H54 (cell line): ENCODE results near the gene PRKD1.
"Not testable (repeated sequence)": the region's sequence is repeated elsewhere in the genome, so short reads cannot be mapped to it uniquely, and the experiment has no call there.

Source experiments
- DNase-seq: peaks from one replicate; pipeline ENCODE4 v3.0.0; 2011; ENCODE audit warnings: low spot score, mixed read lengths; ENCODE audit not compliant: insufficient read length
- FAIRE-seq: peaks from 3 replicates; lab custom pipeline; 2011; peaks lifted over from hg19 to GRCh38; lab: Jason Lieb, UNC
- POLR2A ChIP-seq: IDR thresholded peaks from 2 replicates; pipeline ENCODE4 v1.6.1; 2011; ENCODE audit warnings: low read depth, mild to moderate bottlenecking, low read length

Gene PRKD1

DNA sequence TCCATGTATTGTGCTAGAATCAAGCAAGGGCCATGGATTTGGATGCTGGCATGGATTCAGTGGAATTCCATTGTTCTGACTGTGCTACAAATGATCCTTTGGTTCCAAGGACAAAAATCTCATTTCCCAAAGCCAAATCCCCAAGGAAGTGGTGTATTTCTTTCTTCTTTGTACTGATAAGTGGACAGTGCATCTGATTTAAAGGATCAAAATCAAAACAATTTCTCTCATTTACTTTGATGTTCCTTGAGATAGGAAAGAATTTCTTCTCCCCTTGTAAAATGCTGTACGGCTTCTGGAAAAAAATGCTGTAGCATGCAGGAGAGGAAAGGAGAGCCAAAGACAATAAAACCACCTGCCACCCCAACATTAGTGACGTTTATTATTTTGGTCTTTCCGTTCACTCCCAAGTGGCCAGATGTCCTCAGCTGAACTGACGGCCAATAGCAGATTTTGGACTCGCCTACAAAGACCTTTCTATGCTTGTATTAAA lies 185.7 kb downstream of the PRKD1 start:
- DNase-seq (no peak), FAIRE-seq (peak; percentile 83)
- TF ChIP-seq POLR2A = no peak

DNA sequence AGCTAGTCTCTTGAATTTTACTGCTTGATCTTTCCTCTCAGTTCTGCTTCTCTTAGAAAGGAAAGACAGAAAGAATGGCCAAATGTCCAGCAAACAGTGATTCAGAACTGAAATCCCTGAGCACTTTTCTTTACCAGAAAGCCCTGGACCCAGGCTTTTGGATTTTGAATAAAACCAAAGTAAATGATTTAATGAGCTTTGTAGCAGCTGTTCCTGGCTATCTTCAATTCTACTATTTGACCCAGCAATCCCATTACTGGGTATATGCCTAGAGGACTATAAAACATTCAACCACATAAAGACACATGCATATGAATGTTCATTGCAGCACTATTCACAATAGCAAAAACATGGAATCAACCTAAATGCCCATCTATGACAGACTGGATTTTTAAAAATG lies 187.2 kb downstream of the PRKD1 start:
- FAIRE-seq = no peak
- TF ChIP-seq POLR2A = no peak
- DNase-seq = no peak

DNA sequence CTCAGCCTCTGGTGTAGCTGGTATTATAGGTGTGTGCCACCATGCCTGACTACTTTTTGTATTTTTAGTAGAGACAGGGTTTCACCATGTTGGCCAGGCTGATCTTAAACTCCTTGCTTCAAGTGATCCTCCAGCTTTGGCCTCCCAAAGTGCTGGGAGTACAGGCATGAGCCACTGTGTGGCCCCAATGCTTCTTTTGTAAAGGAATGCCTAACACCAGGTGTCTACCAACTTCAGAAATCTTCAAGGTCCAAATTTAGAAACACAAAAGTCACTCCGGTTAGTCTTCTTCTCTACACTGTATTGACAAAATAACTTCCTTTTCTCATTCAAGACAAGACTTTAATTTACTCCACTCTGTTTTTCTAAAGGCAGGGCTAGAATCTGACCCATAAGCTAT lies 188.7 kb downstream of the PRKD1 start:
- no peak for DNase-seq
- no peak for TF ChIP-seq POLR2A
- no peak for FAIRE-seq

DNA sequence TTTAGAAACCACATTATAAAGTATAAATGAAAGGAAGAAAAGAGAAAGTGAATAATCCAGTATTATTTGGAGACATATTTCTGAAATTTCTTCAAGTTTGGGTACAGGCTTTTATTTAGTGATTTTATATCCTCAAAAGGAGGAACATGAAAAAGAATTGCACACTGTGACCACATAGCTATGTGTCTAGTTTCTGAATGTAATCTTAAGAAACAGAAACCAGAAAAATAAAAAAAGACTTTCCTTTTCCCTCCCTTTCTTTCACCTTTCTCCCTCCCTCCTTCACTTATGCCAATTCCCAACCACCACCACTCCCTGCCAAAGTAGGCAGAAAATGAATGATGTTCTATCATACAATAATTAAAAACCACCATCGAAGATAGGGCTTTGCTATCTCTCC lies 189.6 kb downstream of the PRKD1 start:
- TF ChIP-seq POLR2A = no peak
- DNase-seq = no peak
- no peak for FAIRE-seq

DNA sequence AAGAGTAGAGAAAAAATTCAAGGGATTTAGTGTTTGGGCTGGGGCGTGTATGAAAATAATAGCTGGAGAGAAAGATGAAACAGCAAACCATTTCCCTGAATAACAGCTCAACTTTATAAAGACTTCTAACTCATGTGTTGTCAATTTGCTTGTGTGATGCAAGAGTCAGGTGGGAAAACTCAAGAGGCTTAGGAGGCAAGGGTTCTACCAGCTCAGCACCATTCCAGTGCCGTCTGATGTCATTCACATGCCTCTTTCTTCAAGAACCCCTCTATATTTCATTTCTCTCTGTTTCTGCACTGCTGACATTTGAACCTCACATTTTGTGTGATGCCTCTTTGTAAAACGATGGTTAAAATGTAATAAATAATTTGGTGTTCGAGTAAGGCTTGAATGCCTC lies 192.2 kb downstream of the PRKD1 start:
- FAIRE-seq = no peak

DNA sequence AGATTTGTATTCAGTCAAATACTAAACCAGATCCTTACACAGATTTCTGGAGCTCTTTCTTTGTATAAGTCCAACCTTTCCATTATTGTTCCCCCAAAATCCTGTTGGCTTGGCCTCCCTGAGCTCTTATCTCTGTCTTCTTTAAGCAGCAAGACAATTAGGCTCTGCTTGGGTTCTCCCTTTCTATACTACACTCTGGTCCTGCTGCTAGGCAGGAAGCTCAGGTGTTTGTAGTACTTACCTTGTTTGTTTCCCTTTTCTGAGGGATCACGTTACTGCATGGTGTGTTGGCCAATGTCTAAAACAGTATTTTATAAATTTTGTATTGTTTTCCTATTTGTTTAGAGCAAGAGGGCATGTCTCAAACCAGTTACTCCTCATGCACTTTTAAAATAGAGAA lies 192.9 kb downstream of the PRKD1 start:
- DNase-seq (no peak), FAIRE-seq (no peak)
- TF ChIP-seq POLR2A = no peak

More for the DNA sequence above, 192.2 kb downstream of the PRKD1 start:
- no peak for TF ChIP-seq POLR2A
- DNase-seq = no peak

DNA sequence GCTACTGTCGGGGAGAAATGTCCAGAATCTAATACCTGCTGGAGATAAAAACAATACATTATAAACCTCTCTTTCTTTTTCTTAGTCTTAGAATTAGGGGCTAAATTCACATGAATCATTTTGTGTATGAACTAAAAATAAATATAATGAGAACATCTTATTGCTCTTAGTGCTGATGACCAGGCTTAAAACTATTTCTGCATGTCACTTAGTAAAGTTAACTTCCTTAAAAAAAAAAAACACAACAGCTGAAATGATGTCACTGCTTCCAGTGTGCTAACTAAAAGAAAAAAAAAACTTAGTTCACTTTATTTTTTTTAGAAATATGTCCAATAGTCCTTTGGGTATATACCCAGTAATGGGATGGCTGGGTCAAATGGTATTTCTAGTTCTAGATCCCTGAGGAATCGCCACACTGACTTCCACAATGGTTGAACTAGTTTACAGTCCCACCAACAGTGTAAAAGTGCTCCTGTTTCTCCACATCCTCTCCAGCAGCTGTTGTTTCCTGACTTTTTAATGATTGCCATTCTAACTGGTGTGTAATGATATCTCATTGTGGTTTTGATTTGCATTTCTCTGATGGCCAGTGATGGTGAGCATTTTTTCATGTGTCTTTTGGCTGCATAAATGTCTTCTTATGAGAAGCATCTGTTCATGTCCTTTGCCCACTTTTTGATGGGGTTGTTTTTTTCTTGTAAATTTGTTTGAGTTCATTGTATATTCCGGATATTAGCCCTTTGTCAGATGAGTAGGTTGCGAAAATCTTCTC lies 200.9 kb downstream of the PRKD1 start:
- FAIRE-seq, DNase-seq: not testable (repeated sequence)

DNA sequence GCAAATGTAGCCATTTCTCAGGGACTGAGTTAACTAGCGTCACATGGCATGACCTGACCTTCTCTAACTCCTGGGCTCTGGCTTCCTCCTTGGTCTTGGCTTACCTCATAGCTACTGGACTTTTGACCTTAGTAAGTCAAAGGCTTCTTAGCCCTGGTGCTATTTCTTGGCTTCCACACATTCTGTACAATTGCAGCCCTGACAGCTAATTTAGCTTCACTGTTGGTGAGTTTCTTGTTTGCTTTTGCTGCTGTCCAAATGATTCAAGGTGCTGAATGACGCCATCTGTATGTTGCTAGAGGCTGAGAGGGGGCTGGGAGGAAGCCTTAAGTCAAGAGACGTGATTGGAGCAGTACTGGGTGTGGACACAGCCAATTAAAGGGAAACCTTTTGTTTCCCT lies 202.7 kb downstream of the PRKD1 start:
- TF ChIP-seq POLR2A = no peak
- FAIRE-seq = no peak
- no peak for DNase-seq

DNA sequence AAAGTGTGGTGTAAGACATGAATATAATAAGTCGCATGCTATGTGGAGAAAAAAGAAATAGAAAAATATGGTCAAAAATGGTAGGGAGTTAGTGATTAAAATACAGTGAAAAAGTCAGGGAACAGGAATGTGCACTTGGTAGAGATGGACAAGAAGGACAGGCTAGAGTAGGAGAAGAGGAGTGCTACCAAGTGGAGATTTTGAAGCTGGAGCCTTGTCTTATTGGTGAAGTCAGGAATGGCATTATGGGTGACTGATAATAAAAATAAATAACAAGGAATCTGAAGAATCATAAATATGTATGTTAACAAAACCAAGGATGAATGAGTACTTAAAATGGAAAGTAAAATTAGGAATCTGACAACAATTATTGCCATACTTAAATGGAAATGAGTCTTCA lies 204.8 kb downstream of the PRKD1 start:
- TF ChIP-seq POLR2A = no peak
- DNase-seq = no peak
- no peak for FAIRE-seq

DNA sequence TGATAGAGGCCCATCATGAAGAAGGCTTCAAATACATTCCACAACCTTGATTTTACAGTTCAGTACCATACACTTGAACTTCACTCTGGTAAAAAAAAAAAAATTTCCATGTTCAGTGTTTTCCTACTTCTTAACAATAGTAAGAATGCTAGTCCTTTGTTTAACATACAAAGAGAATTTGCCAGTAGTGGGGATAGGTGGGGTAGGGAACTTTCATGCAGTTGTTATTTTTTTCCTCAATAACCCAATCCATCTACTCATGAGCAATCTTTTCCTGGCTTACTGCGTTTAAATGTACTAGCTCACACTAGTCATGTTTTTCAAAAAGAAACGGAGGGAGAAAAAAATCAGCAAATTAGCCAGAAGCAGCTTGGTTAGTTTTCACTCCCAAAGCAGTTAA lies 206.1 kb downstream of the PRKD1 start:
- DNase-seq (no peak), FAIRE-seq (no peak)
- TF ChIP-seq POLR2A = no peak

DNA sequence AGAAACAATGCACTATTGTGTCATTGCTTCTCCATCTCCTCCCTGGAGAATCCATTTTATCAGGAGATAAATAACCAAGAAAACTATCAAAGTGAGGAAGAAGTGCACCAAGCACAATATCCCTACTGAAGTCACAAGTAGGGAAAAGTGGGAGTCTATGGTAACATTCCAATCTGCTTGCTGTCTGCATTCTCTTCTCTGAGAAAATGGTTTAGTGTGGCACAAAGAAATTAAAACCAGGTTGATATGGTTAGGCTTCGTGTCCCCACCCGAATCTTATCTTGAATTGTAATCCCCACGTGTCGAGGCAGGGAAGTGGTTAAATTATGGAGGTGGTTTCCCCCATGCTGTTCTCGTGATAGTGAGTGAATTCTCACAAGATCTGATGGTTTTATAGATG lies 209.7 kb downstream of the PRKD1 start:
- DNase-seq (no peak), FAIRE-seq (no peak)
- TF ChIP-seq POLR2A = no peak

DNA sequence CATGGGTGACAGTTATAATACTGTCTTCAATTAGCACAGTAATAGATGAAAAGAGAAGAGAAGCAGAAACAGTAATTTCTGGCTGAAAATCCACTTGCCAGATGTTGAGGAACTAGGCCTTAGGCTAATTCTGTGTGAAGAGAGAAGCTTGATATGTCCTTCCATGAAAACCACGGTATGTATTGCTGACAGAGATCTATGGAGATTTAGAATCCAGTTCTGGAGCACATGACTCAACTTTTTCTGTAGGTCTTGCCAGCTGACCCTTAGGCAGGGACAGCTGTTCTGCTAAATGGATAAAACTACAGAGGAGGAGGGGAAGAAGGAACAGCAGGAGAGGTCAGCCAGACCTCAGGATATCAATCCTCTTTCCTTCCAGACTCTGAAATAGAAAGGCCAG lies 211.5 kb downstream of the PRKD1 start:
- DNase-seq (no peak), FAIRE-seq (no peak)
- TF ChIP-seq POLR2A = no peak

DNA sequence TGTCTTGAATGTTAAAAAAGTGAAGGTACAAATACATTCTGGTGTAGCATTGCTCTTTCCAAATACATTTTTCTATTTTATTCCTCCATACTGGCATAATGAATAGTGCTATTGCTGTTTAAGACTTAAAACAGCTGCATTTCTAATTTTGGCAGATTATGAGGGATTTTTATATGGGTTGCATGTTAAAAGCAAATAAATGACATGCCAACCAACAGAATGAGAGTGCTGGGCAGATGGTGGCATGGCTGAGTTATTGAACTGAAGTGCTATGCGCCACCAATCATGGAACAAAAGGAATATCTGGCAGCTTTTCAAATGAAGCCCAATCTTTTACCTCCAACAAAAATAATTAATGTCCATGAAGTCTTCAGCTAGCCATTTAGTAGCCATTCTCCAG lies 215.0 kb downstream of the PRKD1 start:
- FAIRE-seq (no peak), DNase-seq (no peak)
- no peak for TF ChIP-seq POLR2A

DNA sequence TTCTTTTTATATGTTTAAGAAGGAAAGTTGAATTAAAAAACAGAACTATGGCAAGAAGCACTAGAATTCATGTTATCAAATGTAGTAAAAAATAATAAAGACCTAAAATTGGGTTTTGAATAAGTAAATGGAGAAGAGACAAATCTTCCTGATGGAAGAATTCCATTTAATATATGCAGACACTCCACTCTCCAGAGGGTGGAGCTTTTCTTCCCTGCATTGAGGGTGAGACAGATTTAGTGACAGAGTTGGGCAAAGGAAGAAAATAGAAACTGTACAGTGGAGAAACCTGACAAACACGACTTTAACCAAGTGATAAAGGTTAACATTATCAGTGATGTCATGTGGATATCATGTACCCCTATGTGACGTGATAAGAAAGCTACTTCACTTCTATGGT lies 217.6 kb downstream of the PRKD1 start:
- TF ChIP-seq POLR2A = no peak
- DNase-seq (no peak), FAIRE-seq (no peak)

DNA sequence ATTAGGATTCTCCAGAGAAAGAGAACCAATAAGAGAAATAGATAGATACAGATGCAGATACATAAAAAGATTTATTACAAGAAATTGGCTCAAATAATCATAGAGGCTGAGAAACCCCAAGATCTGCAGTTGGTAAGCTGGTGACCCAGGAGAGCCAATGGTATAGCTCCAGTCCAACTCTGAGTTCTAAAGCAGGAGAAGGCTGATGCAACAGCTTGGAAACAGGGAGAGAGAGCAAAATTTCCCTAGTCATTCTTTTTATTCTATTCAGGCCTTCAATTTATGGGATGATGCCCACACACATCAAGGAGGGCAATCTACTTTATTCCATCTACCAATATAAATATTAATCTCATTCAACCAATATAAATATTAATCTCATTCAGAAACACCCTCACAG lies 218.2 kb downstream of the PRKD1 start:
- no peak for TF ChIP-seq POLR2A
- FAIRE-seq (no peak), DNase-seq (no peak)
